ENCODE measurements around the gene SH3RF1.
"Not testable (repeated sequence)": the region's sequence is repeated elsewhere in the genome, so short reads cannot be mapped to it uniquely, and the experiment has no call there.

Gene SH3RF1

GRCh38 chr4:169222761-169223160, 48.0 kb downstream of the SH3RF1 start:
- DNase-seq: no peak

DNA sequence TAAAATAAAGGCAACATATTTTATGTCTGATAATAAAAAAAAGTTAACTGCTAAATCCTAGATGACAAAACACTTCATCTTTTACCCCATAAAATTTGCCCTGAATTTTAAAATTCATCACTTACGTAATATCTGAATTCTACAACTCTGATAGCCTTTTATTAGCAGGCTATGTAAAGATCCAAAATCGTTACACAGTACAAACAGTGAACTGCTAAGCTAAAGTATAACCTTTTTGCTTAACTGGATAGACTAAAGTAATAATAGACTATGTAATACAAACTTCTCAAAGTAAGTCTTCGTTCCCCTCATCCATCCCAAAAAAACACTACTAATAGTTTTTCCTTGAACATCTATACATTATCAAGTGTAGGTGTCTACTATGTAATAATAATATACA, 49.1 kb downstream of the SH3RF1 start:
- no peak for DNase-seq

DNA sequence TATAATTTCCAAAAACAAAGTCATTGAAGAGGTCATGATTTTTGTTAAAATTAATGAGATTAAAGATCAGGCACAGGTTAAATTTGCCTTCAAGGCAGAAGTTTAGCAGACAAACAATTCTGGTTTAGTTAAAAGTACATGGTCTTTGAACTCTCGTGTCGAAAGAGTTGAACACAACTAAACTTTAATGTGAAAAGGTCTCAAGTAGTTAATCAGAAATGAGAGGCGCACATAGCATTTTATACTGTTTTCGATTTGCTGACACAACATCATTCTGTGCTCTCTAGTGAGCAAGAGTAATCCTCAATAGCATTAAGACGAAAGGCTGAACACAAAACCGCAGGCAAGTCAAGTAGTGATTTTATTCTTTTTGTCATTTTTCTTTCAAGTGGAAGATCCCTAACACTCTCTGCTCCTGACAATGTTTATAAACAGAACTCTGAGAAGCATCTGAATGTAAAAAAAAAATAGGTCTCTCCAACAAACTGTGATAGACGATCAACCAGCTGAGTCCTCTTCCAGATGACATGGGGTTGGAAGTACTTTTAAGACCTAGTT, 49.8 kb downstream of the SH3RF1 start:
- DNase-seq: no peak

- no peak for DNase-seq
Measured at GRCh38 chr4:169220447-169220846, 50.3 kb downstream of the SH3RF1 start.

DNA sequence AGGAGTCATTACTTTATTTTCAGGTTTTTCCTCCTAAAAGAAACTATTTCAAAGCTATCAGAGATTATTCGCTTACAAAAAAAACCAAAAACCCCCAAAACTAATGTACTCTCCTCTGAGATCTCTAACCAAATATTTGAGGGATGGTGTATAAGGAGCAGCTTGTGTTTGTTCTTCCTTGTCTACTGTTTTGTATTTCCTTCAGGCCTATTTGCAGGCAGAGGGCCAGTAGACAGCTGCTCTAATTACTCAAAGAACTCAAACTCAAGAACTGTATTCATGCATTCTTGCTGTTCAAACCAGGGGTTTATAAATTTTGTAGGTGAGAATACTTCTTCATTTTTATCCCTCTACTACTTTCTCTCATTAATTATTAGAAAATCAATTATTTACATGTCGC, 51.3 kb downstream of the SH3RF1 start:
- DNase-seq: no peak

- no peak for DNase-seq
Measured at GRCh38 chr4:169215656-169216055, 55.1 kb downstream of the SH3RF1 start.

DNA sequence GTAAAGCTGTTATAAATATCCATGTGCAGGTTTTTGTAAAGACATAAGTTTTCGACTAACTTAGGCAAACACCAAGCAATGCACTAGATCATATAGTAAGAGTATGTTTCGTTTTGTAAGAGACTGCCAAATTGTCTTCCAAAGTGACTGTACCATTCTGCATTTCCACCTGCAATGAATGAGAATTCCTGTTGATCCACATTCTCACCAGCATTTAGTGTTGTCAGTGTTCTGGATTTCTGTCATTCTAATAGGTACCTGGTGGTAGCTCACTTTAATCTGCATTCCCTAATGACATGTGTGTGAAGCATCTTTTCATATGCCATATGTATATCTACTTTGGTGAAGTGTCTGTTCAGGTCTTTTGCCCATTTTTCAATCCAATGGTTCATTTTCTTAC, 57.8 kb downstream of the SH3RF1 start:
- DNase-seq: no peak

- DNase-seq: no peak
Measured at GRCh38 chr4:169210504-169211118, 60.1 kb downstream of the SH3RF1 start.

GRCh38 chr4:169209388-169209883, 61.3 kb downstream of the SH3RF1 start:
- DNase-seq: no peak

DNA sequence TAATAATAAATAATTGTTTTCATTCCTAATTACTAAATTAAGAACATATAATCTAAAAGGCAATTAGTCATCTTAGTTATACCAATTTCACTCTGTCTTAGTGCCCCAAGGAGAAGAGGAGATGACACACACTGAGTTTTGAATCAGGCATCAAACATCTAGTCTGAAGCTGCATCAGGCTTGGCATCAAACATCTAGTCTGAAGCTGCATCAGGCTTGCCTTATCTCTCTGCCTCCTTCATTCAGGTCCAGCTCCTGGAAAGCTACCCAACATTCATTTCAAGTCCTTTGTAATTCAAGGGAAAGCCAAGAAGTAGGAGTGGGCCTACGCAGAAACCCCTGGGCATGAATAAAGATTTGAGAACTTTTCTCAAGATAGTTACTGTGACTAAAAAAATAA, 62.2 kb downstream of the SH3RF1 start:
- no peak for DNase-seq

DNA sequence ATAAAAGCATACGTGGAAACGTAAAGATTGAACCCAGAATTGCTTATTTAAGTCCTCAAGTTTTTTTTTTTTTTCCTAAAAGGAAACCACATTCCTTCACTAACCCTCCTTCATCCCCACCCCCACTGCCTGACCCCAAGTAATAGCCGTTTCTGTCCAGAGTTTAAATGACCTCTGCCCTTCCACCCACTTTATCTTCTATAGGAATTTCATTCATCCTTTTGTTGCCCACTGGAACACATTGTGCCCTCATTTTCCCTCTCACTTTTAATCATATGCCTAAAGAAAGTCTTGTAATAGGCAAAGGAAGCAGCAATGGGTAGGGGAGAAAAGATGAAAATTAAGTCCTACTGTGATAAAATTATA, 62.7 kb downstream of the SH3RF1 start:
- DNase-seq: no peak

- no peak for DNase-seq
Measured at GRCh38 chr4:169207436-169208089, 63.2 kb downstream of the SH3RF1 start.

DNA sequence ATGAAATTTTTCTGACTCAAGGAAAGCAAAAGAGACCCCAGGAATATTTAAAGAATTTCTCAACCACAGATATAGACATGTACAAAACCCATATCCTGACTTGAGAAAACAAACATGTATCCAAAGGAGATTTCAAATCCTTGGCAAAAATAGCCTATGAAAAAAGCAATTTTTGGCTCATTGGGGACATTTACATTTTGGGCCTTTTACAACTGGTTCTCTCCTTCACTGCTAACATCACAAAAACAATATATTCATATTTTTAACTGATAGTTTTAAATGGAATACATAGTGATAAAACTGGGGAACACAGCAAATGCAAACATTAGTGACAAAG, 65.0 kb downstream of the SH3RF1 start:
- no peak for DNase-seq

GRCh38 chr4:169205075-169205743, 65.5 kb downstream of the SH3RF1 start:
- DNase-seq: no peak

- DNase-seq: no peak
Measured at GRCh38 chr4:169203891-169204290, 66.9 kb downstream of the SH3RF1 start.

- DNase-seq: not testable (repeated sequence)
Measured at GRCh38 chr4:169203278-169203677, 67.5 kb downstream of the SH3RF1 start.

DNA sequence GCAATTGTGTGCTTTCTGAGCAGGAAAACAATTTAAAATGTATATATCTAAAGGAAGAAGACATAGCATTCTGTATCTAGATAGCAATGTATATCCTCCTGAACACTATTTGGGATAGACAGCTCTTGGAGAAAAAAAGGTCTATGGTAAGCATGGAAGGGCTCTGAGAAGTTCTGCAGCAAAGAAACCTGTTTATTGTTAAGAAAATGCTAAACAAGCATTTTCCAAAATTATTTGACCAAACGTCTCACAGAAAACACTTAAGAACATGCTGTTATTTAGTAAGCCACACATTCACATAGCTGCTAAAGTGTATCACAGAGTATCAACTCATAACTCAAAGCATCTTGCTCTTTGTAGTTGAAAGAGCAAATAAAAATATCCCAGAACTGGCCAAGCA, 67.9 kb downstream of the SH3RF1 start:
- DNase-seq: no peak

DNA sequence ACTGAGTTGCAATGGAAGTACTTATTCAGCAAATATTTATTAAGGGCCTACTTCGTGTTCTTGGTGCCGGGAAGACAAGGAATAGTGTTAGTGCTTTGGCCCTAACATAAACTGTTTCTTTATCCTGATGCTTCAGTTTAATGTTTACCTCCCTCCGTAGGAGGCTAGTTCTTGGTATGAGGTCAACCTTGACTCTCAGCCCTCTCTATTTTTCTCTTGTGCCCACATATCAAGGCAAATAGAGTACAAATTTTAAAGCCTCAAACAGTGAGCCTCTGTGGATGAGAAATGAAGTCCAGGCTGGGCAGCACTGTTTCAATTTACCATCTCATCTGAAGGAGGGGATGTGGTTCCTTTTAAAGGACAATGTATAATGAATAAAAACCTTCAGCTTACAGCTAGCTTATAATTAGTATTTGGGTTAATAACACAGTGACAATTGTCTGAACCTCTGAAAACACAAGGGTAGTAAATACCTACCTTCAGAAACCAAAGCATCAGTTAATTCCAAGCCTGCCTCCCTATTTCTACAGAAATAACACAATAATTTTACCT, 68.5 kb downstream of the SH3RF1 start:
- DNase-seq: no peak

DNA sequence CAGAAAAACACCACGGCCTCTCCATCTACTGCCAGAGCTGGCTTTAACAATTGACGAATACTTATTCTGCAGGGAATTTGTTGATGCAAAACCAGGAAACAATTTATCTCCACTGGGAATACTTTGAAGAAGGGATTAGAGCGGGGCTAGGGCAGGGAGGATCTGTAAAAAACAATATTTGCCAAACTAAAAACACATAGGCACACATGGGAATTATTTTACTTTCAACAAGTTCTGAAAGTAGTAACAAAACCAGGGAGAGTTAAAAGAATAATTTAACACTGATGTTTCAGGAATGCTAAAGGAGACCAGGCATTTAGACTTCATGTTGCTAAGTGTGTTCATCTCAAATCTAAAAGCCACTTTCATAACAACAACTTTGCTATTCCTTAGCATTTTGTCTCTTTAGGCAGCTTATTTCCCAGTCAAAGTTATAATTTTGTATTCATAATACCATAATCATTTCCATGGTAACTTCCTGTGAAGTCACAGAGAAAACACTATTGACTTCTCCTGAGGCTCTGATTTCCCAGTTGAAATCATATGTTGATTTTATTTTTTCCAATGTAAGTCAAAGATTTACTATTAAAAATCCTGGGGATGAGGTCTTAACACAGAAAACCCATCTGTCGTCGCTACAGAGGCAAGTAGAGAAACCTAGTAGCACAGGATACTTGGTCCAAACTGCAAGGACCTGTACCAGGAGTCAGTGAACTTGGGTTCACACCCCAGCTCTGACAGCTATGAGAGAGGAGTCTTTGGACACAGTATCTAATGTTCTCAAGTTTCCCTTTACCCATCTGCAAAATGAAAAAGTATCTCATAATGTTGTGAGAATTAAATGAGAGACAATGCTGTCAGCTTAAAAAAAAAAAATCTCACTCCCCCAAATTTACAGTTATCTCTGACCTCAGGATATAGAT, 69.3 kb downstream of the SH3RF1 start:
- no peak for DNase-seq

- no peak for DNase-seq
Measured at GRCh38 chr4:169200361-169201030, 70.3 kb downstream of the SH3RF1 start.

GRCh38 chr4:169199184-169199583, 71.6 kb downstream of the SH3RF1 start:
- DNase-seq: no peak

DNA sequence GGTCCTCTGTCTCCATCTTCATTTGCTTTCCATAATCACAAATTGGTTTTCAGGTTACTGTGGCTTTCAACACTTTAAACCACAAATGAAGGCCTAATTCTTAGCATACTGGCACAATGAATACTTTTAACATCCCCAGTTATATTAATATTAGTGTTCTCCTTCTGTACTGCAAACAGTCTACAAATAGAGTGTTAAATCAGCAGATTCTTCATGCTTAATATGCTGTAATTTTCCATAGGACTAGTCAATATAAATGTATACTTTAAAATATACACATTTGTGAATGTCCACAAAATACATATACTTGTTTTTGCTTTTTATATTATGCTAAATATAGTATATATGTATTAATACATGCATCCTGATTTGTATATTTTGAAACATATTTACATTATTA, 72.6 kb downstream of the SH3RF1 start:
- no peak for DNase-seq

Data from amniotic stem cell (primary cell).